Neuronal stem cell (in vitro differentiated cells): ENCODE measurements around the gene RBMS3.

Source experiments
- DNase-seq: peaks from one replicate; pipeline ENCODE4 v3.0.0-alpha.2; 2013; ENCODE audit warnings: low spot score
- H2AFZ ChIP-seq: one replicate; pipeline ENCODE4 v1.6.1; 2013; ENCODE audit warnings: mild to moderate bottlenecking, low read length, inconsistent platforms
- H2AK5ac ChIP-seq: 2 replicates; pipeline ENCODE4 v1.6.1; 2013; ENCODE audit warnings: low read depth, mild to moderate bottlenecking, inconsistent platforms, low read length, moderate library complexity, mixed read lengths
- H2BK120ac ChIP-seq: 2 replicates; pipeline ENCODE4 v1.6.1; 2013; ENCODE audit warnings: low read depth, mild to moderate bottlenecking, inconsistent platforms, low read length, moderate library complexity, mixed read lengths
- H2BK12ac ChIP-seq: one replicate; pipeline ENCODE4 v1.6.1; 2013; ENCODE audit warnings: low read length, inconsistent platforms
- H2BK15ac ChIP-seq: 2 replicates; pipeline ENCODE4 v1.6.1; 2013; ENCODE audit warnings: mild to moderate bottlenecking, low read length, inconsistent platforms, mixed read lengths
- H2BK5ac ChIP-seq: one replicate; pipeline ENCODE4 v1.6.1; 2013; ENCODE audit warnings: inconsistent platforms, mild to moderate bottlenecking, low read length, moderate library complexity
- H3K14ac ChIP-seq: one replicate; pipeline ENCODE4 v1.6.1; 2013; ENCODE audit warnings: low read length, inconsistent platforms
- H3K18ac ChIP-seq: 2 replicates; pipeline ENCODE4 v1.6.1; 2013; ENCODE audit warnings: low read length, inconsistent platforms
- H3K23ac ChIP-seq: 2 replicates; pipeline ENCODE4 v1.6.1; 2013; ENCODE audit warnings: low read depth, mild to moderate bottlenecking, mixed read lengths, low read length, inconsistent platforms; ENCODE audit not compliant: poor library complexity
- H3K27ac ChIP-seq: replicated peaks from 3 replicates; pipeline ENCODE4 v1.5.1; 2013; ENCODE audit warnings: low read length, inconsistent platforms
- H3K27me3 ChIP-seq, 3 experiments: 2 replicates each; pipeline ENCODE4 v1.6.1; 2013; ENCODE audit warnings: low read length in 3 of 3, mild to moderate bottlenecking in 2 of 3, inconsistent platforms in 1 of 3, low read depth in 1 of 3, mixed read lengths in 1 of 3, moderate library complexity in 1 of 3; ENCODE audit not compliant: control insufficient read depth in 3 of 3, insufficient read depth in 3 of 3
- H3K36me3 ChIP-seq, 2 donors: replicated peaks in 1 of 2; 2 replicates each; pipeline ENCODE4 v1.6.1; 2013; ENCODE audit warnings: low read length in 2 of 2; ENCODE audit not compliant: control insufficient read depth in 2 of 2, insufficient read depth in 2 of 2
- H3K4ac ChIP-seq: 2 replicates; pipeline ENCODE4 v1.6.1; 2013; ENCODE audit warnings: inconsistent platforms, mild to moderate bottlenecking, low read length, moderate library complexity
- H3K4me1 ChIP-seq, 2 donors: 1 replicate in 1 of 2; 2 replicates in 1 of 2; pipeline ENCODE4 v1.6.1; 2013; ENCODE audit warnings: low read length in 2 of 2, low read depth in 1 of 2; ENCODE audit not compliant: control insufficient read depth in 2 of 2, insufficient read depth in 1 of 2
- H3K4me2 ChIP-seq: one replicate; pipeline ENCODE4 v1.6.1; 2013; ENCODE audit warnings: mild to moderate bottlenecking, low read length, inconsistent platforms; ENCODE audit not compliant: insufficient read depth, poor library complexity, severe bottlenecking
- H3K4me3 ChIP-seq, 2 donors: 2 replicates each; pipeline ENCODE4 v1.5.1; 2013; ENCODE audit warnings: low read length in 2 of 2, mild to moderate bottlenecking in 2 of 2, inconsistent platforms in 1 of 2, moderate library complexity in 1 of 2
- H3K79me1 ChIP-seq: one replicate; pipeline ENCODE4 v1.6.1; 2013; ENCODE audit warnings: low read depth, mild to moderate bottlenecking, inconsistent platforms, low read length, moderate library complexity
- H3K9ac ChIP-seq: one replicate; pipeline ENCODE4 v1.6.1; 2013; ENCODE audit warnings: mild to moderate bottlenecking, low read depth, low read length, inconsistent platforms; ENCODE audit not compliant: poor library complexity
- H3K9me3 ChIP-seq, 2 donors: replicated peaks in 1 of 2; 2 replicates each; pipeline versions ENCODE3 to v1.6.1; 2013; ENCODE audit warnings: low read length in 2 of 2, mild to moderate bottlenecking in 2 of 2, inconsistent platforms in 1 of 2, low read depth in 1 of 2, mixed read lengths in 1 of 2, moderate library complexity in 1 of 2; ENCODE audit not compliant: control insufficient read depth in 2 of 2, insufficient read depth in 1 of 2
- H4K8ac ChIP-seq: one replicate; pipeline ENCODE4 v1.6.1; 2013; ENCODE audit warnings: low read depth, mild to moderate bottlenecking, inconsistent platforms, low read length, moderate library complexity
- H4K91ac ChIP-seq: one replicate; pipeline ENCODE4 v1.6.1; 2013; ENCODE audit warnings: low read length, low read depth, mild to moderate bottlenecking, inconsistent platforms; ENCODE audit not compliant: poor library complexity
- WGBS, 2 donors: extraction: QIAGEN DNeasy Blood & Tissue Kit; methylation state at CpG; one replicate each; pipeline ENCODE4 v1.1.7; 2013; ENCODE audit warnings: missing lambda C conversion rate in 2 of 2, mixed read lengths in 1 of 2; ENCODE audit not compliant: insufficient read length in 2 of 2, insufficient replicate concordance in 1 of 2; ENCODE audit errors: extremely low coverage in 2 of 2; 5-methylcytosine and 5-hydroxymethylcytosine counted together

The RBMS3 gene

GRCh38 chr3:29463304-29463703 lies 182.4 kb downstream of the RBMS3 start:
- H3K4me3 ChIP-seq = no peak overlapping the region
- no peaks in the 10 kb centered on the region for H3K79me1 ChIP-seq
- no peaks in the 10 kb centered on the region for H3K9me3 ChIP-seq
- H3K27me3 ChIP-seq = no peaks in the 10 kb centered on the region
- H3K36me3 ChIP-seq = no peaks in the 10 kb centered on the region
- H3K4me2 ChIP-seq = no peak overlapping the region
- no peak overlapping the region for H3K18ac ChIP-seq
- H2BK15ac ChIP-seq = no peak overlapping the region
- no peak overlapping the region for H3K23ac ChIP-seq
- H2AFZ ChIP-seq = no peak overlapping the region
- DNase-seq = no peak
- no peak overlapping the region for H3K14ac ChIP-seq
- no peak overlapping the region for H4K91ac ChIP-seq
- H3K9ac ChIP-seq = no peak overlapping the region
- no peak overlapping the region for H4K8ac ChIP-seq
- H2BK120ac ChIP-seq = no peak overlapping the region
- no peak overlapping the region for H2AK5ac ChIP-seq
- H3K4ac ChIP-seq = no peak overlapping the region
- H2BK5ac ChIP-seq = no peak overlapping the region
- H2BK12ac ChIP-seq = no peak overlapping the region
- WGBS, 2 donors = no CpG with 5 or more reads among the region's 3 CpGs
- H3K4me1 ChIP-seq = no peaks in the 10 kb centered on the region
- no peak overlapping the region for H3K27ac ChIP-seq

GRCh38 chr3:29465836-29466235 lies 185.0 kb downstream of the RBMS3 start:
- Histone ChIP-seq H2BK12ac (no peak overlapping the region), H3K4me2 (no peak overlapping the region), H3K27me3 (no peaks in the 10 kb centered on the region), H2BK120ac (no peak overlapping the region), H2AFZ (no peak overlapping the region), H3K4ac (no peak overlapping the region), H3K36me3 (no peaks in the 10 kb centered on the region), H3K79me1 (no peaks in the 10 kb centered on the region), H2BK5ac (no peak overlapping the region), H3K18ac (no peak overlapping the region), H3K4me3 (no peak overlapping the region), H4K8ac (no peak overlapping the region), H3K4me1 (no peaks in the 10 kb centered on the region), H2BK15ac (no peak overlapping the region), H2AK5ac (no peak overlapping the region), H3K9ac (no peak overlapping the region), H4K91ac (no peak overlapping the region), H3K23ac (no peak overlapping the region), H3K9me3 (no peaks in the 10 kb centered on the region), H3K14ac (no peak overlapping the region), H3K27ac (no peak overlapping the region)
- no peak for DNase-seq
- no CpG with 5 or more reads among the region's 2 CpGs for WGBS, 2 donors

- Histone ChIP-seq H3K4me2 (no peak overlapping the region), H2BK12ac (no peak overlapping the region), H2BK15ac (no peak overlapping the region), H2BK120ac (no peak overlapping the region), H3K27ac (no peak overlapping the region), H3K9ac (no peak overlapping the region), H3K36me3 (no peaks in the 10 kb centered on the region), H3K4ac (no peak overlapping the region), H2AK5ac (no peak overlapping the region), H2AFZ (no peak overlapping the region), H3K23ac (no peak overlapping the region), H3K4me1 (no peaks in the 10 kb centered on the region), H3K9me3 (no peaks in the 10 kb centered on the region), H3K4me3 (no peak overlapping the region), H3K14ac (no peak overlapping the region), H3K79me1 (no peaks in the 10 kb centered on the region), H4K8ac (no peak overlapping the region), H3K18ac (no peak overlapping the region), H3K27me3 (no peaks in the 10 kb centered on the region), H4K91ac (no peak overlapping the region), H2BK5ac (no peak overlapping the region)
- no peak for DNase-seq
- no CpG with 5 or more reads among the region's 2 CpGs for WGBS, 2 donors
These were observed 185.6 kb downstream of the RBMS3 start for GRCh38 chr3:29466442-29466841.

GRCh38 chr3:29468187-29468586 lies 187.3 kb downstream of the RBMS3 start:
- H3K36me3 ChIP-seq = no peaks in the 10 kb centered on the region
- no peak overlapping the region for H2BK15ac ChIP-seq
- H2BK5ac ChIP-seq = no peak overlapping the region
- no peak for DNase-seq
- no peak overlapping the region for H3K23ac ChIP-seq
- no CpG with 5 or more reads among the region's 4 CpGs for WGBS, 2 donors
- no peak overlapping the region for H3K18ac ChIP-seq
- no peak overlapping the region for H2BK12ac ChIP-seq
- H4K8ac ChIP-seq = no peak overlapping the region
- no peak overlapping the region for H2BK120ac ChIP-seq
- no peak overlapping the region for H4K91ac ChIP-seq
- H3K4ac ChIP-seq = no peak overlapping the region
- H2AK5ac ChIP-seq = no peak overlapping the region
- no peaks in the 10 kb centered on the region for H3K79me1 ChIP-seq
- no peak overlapping the region for H3K4me3 ChIP-seq
- no peak overlapping the region for H3K9ac ChIP-seq
- H2AFZ ChIP-seq = no peak overlapping the region
- no peak overlapping the region for H3K4me2 ChIP-seq
- no peak overlapping the region for H3K14ac ChIP-seq
- H3K27ac ChIP-seq = no peak overlapping the region
- no peaks in the 10 kb centered on the region for H3K27me3 ChIP-seq
- no peaks in the 10 kb centered on the region for H3K9me3 ChIP-seq
- no peaks in the 10 kb centered on the region for H3K4me1 ChIP-seq
